Stimulated activated CD8-positive, alpha-beta memory T cell treated with anti-CD3 and anti-CD28 coated beads, Interleukin-4, amount 100 ng/mL, for 24 hours (primary cell): ENCODE results near the gene RANBP1.

Experiments used
- DNase-seq: peaks from one replicate; pipeline ENCODE4 v3.0.0-alpha.2; 2020; ENCODE audit warnings: low read depth

Gene RANBP1

DNA sequence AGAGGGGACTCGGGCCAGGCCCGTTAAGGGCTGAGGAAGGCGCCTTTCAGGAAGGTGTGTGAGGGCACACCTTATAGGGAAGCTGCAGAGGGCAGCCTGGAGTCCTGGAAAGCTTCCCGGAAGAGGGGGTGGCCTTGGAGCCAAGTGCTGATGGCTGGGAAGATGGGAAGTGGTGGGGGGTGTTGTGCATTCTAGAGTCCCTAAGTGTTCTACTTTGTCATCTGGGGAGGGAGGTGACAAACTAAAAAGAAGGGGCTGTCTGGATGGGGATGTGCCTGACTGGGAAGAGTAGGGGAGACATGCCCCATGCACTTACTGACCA, 22.5 kb downstream of the RANBP1 start:
- no peak for DNase-seq

- no peak for DNase-seq
Observed at GRCh38 chr22:20138868-20139267, 23.0 kb downstream of the RANBP1 start.

GRCh38 chr22:20139391-20140106, 23.6 kb downstream of the RANBP1 start:
- DNase-seq: no peak

GRCh38 chr22:20140107-20140445, 24.2 kb downstream of the RANBP1 start:
- DNase-seq: no peak

DNA sequence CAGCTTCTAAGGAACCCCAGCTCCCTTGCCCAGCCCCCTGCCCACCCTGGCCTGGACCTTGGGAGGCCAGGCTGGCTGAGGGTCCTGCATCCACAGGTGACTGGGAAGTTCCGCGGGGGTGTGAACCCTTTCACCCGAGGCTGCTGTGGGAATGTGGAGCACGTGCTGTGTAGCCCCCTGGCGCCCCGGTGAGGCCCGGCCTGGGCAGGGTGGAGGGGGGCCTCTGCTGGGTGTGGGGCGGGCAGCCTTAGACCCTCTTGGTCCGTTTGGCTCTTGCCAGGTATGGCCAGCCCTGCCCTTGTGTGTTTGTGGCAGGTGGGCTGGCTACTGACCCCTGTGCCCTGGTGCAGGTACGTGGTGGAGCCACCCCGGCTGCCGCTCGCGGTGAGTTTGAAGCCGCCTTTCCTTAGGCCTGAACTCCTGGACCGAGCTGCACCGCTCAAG, 24.6 kb downstream of the RANBP1 start:
- DNase-seq: no peak

- DNase-seq: no peak
Observed at GRCh38 chr22:20141186-20142077, 25.5 kb downstream of the RANBP1 start.

DNA sequence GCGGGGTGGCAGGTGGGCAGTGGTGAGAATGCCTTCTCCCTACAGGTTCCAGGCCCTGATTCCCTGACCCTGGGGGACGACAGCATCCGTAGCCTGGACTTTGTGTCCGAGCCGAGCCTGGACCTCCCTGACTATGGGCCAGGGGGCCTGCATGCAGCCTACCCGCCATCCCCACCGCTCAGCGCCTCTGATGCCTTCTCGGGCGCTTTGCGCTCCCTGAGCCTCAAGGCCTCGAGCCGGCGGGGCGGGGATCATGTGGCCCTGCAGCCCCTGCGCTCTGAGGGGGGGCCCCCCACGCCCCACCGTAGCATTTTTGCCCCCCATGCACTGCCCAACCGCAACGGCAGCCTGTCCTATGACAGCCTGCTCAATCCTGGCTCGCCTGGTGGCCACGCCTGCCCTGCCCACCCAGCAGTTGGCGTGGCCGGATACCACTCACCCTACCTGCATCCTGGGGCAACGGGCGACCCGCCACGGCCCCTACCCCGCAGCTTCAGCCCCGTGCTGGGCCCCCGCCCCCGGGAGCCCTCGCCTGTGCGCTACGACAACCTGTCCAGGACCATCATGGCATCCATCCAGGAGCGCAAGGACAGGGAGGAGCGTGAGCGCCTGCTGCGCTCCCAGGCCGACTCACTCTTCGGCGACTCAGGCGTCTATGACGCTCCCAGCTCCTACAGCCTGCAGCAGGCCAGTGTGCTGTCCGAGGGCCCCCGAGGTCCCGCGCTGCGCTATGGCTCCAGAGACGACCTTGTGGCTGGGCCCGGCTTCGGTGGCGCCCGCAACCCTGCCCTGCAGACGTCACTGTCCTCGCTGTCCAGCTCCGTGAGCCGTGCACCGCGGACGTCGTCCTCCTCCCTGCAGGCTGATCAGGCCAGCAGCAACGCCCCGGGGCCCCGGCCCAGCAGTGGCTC, 27.1 kb downstream of the RANBP1 start:
- no peak for DNase-seq

DNA sequence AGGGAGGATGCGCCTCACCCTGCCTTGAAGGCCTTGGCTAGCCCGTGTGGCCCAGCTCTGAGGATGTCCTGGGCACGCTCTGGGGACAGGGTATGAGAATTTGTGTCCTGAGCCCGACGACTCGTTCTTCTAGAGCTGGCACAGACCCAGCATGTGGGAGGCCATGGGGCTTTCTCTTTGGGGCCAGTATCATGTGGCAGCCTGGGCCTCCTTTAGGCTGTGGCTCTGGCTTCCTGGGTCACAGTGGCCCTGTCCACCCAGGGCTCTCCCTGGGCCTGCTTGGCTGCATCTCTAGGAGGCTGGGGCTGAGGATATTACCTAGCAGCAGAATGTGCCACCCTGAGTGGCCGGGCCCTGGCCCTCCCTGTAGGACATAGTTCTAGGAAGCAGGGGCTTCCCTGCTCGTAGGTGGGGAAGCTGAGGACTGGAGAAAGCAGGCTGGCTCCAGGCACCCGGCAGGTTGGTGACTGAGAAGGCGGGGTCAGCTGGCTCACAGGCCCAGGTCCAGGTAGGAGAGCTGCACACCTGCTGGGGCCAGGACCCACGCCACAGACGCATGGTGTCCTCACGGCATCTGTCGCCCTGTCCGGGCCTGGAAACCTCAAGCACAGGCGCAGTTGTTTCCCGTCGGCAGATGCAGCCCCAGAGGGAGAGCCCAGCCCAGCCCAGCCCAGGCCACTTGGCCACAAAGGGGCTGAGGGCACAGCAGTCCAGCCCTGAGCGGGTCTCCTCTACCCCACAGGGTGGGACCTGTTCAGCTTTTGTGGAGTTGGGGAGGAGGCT, 28.2 kb downstream of the RANBP1 start:
- DNase-seq: no peak

GRCh38 chr22:20145206-20145831, 29.4 kb downstream of the RANBP1 start:
- DNase-seq: no peak

- DNase-seq: no peak
Observed at GRCh38 chr22:20145832-20146223, 29.9 kb downstream of the RANBP1 start.

- DNase-seq: no peak
Observed at GRCh38 chr22:20146777-20147176, 30.9 kb downstream of the RANBP1 start.

- DNase-seq: no peak
Observed at GRCh38 chr22:20147237-20147988, 31.5 kb downstream of the RANBP1 start.

- DNase-seq: no peak
Observed at GRCh38 chr22:20148414-20148813, 32.5 kb downstream of the RANBP1 start.

DNA sequence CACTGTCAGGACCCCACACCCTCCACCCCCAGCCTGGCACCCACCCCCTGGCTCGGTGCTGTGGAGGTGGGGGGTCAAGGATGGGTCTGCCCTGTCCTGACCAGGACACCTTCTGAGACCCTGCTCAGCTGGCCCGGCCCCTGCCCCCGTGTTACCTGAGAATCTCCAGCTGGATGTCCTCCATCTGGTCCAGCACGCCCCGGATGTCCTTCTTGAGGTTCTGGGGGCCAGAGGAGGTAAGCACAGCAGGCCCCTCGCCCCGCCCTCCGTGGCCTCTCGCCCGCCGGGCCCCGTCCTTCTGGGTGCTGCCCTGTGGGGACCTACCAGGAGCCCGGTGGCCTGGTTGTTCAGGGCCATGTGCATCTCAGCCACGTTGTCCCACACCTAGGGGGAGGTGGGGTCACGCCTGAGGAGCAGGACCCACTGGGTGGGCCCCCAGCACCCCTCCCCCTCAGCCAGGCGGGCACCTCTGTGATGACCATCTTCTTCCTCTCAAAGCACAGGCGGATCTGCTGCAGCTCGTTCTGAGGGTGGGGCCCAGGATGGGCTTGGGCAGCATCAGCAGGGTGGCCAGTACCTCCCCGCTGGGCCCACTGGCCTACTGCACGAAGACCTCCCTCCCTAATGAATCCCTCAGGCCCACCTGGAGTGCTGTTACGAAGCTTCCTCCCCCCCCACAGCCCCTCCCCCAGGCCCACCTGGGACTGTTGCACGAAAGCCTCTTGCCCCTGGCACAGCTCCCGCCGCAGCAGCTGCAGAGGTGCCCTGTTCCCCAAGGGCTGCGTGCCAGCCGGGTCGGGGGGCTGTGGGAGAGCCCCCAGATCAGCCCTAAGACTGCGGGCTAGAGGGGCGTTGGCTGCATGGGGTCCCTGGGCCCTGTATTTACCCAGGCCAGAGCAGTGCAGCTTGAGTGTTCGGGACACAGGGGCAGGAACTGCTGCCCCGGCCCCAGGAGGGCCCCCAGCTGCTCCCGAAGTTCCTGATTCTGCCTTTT, 33.6 kb downstream of the RANBP1 start:
- DNase-seq: no peak

- DNase-seq: no peak
Observed at GRCh38 chr22:20150381-20151275, 34.7 kb downstream of the RANBP1 start, which contains the start of gene CCDC188. Gene CCDC188, minus strand, starts transcription at chr22:20151055. Its CDS starts 69 bp downstream, at chr22:20150986.

GRCh38 chr22:20151276-20151588, 35.3 kb downstream of the RANBP1 start:
- no peak for DNase-seq

- DNase-seq: no peak
Observed at GRCh38 chr22:20152464-20152890, 36.6 kb downstream of the RANBP1 start.

DNA sequence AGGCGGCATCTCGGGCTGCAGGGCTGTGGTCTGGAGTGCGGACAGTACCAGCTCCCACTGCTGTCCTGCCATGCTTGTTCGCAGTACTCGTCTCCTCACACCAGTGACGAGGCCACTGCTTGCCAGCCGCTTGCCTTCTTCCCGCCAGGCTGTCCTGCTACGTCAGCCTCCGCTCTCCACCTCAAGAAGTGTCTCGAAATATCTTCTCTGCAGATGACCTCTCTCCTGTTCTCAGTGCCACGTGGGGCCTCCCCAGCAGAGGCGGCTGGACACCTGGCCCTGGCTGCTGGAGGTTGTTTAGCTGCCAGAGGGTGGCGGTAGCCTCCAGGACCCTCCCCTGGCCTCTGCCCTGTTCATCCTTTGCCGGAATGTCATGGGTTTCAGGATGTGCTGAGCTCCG, 38.0 kb downstream of the RANBP1 start:
- DNase-seq: no peak
